ENCODE results near the gene ICOS.

DNA sequence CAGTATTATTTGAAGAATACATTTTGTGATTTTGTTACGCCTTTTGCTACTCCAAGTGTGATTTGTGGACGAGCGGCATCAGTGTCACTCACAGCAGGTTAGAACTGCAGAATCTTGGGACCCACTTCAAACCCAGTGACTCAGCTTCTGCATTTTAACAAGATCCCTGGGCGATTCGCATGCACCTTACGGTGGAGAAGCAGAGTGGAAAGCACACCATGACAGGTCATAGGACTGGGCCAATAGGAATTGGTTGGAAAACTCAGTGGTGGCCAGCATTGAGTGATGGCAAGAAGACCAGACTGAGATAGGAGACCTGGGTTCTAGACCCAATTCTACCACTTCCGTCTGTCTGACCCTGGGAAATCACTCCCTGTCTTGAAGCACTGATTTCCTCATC is 42.7 kb upstream of the ICOS start:
- TF ChIP-seq POLR2A (IDR thresholded peaks at IDR 0.05), result no peak
- TF ChIP-seq, protein P1, sequence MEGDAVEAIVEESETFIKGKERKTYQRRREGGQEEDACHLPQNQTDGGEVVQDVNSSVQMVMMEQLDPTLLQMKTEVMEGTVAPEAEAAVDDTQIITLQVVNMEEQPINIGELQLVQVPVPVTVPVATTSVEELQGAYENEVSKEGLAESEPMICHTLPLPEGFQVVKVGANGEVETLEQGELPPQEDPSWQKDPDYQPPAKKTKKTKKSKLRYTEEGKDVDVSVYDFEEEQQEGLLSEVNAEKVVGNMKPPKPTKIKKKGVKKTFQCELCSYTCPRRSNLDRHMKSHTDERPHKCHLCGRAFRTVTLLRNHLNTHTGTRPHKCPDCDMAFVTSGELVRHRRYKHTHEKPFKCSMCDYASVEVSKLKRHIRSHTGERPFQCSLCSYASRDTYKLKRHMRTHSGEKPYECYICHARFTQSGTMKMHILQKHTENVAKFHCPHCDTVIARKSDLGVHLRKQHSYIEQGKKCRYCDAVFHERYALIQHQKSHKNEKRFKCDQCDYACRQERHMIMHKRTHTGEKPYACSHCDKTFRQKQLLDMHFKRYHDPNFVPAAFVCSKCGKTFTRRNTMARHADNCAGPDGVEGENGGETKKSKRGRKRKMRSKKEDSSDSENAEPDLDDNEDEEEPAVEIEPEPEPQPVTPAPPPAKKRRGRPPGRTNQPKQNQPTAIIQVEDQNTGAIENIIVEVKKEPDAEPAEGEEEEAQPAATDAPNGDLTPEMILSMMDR (IDR thresholded peaks at IDR 0.05), result no peak
- no peak for TF ChIP-seq EP300 (IDR thresholded peaks at IDR 0.05)

Measured in ovary (tissue), 3 donors.